Panc1 (cell line): ENCODE data around the gene GLIPR2.

Experiments used
- CTCF ChIP-seq: fragments of 450-650 bp; IDR thresholded peaks from 2 replicates; pipeline ENCODE4 v1.5.1; 2017; ENCODE audit warnings: mild to moderate bottlenecking
- POLR2AphosphoS5 ChIP-seq: IDR thresholded peaks from 2 replicates; pipeline ENCODE4 v1.6.1; 2012; ENCODE audit warnings: mild to moderate bottlenecking, low read depth, low read length, moderate library complexity
- REST ChIP-seq, 2 experiments: IDR thresholded peaks; 2 replicates each; pipeline ENCODE4 v1.6.1; 2011 to 2012; ENCODE audit warnings: low read depth in 2 of 2, control low read depth in 1 of 2, low read length in 1 of 2, mild to moderate bottlenecking in 1 of 2, moderate library complexity in 1 of 2; ENCODE audit not compliant: insufficient read depth in 1 of 2
- TCF7L2 ChIP-seq: IDR thresholded peaks from 2 replicates; pipeline ENCODE4 v1.6.1; 2011; ENCODE audit warnings: mild to moderate bottlenecking, low read depth, low read length, inconsistent platforms

- TF ChIP-seq REST (IDR thresholded peaks at IDR 0.05; ENCODE audit: insufficient read depth in 1 of 2, low read depth in 2 of 2, low read length in 1 of 2): no peak
- TF ChIP-seq CTCF: no peak
- no peak for TF ChIP-seq TCF7L2
- no peak for TF ChIP-seq POLR2AphosphoS5
These were observed 2.0 kb downstream of the GLIPR2 start for GRCh38 chr9:36138496-36138895.
